Parathyroid adenoma (tissue), 2 donors: Measurements from ENCODE around the gene RNPEPL1.

Source experiments
- H2AFZ ChIP-seq: fragments of 300-600 bp; sonication (generic); one replicate; pipeline ENCODE4 v1.7.0; 2017; ENCODE audit warnings: antibody characterized with exemption, mild to moderate bottlenecking
- H3K27ac ChIP-seq: fragments of 300-600 bp; sonication (generic); one replicate; pipeline ENCODE4 v1.7.0; 2017
- H3K27me3 ChIP-seq: fragments of 300-600 bp; sonication (generic); one replicate; pipeline ENCODE4 v1.7.0; 2017; ENCODE audit warnings: low read length; ENCODE audit not compliant: control insufficient read depth, insufficient read depth
- H3K36me3 ChIP-seq: fragments of 300-600 bp; sonication (generic); one replicate; pipeline ENCODE4 v1.7.0; 2017; ENCODE audit warnings: low read length; ENCODE audit not compliant: control insufficient read depth, insufficient read depth
- H3K4me1 ChIP-seq: fragments of 300-600 bp; sonication (generic); one replicate; pipeline ENCODE4 v1.7.0; 2017; ENCODE audit warnings: control low read depth
- H3K4me2 ChIP-seq: fragments of 300-600 bp; sonication (generic); one replicate; pipeline ENCODE4 v1.7.0; 2017; ENCODE audit warnings: low read length
- H3K4me3 ChIP-seq: fragments of 300-600 bp; sonication (generic); one replicate; pipeline ENCODE4 v1.7.0; 2017; ENCODE audit warnings: low read depth, low read length
- H3K79me2 ChIP-seq: fragments of 300-600 bp; sonication (generic); one replicate; pipeline ENCODE4 v1.7.0; 2017; ENCODE audit warnings: control low read depth
- H3K9ac ChIP-seq: fragments of 300-600 bp; sonication (generic); one replicate; pipeline ENCODE4 v1.7.0; 2017; ENCODE audit warnings: mild to moderate bottlenecking
- H3K9me3 ChIP-seq: fragments of 300-600 bp; sonication (generic); one replicate; pipeline ENCODE4 v1.7.0; 2017; ENCODE audit warnings: low read length; ENCODE audit not compliant: control insufficient read depth
- CTCF ChIP-seq: fragments of 300-600 bp; sonication (generic); IDR thresholded peaks from one replicate; pipeline ENCODE4 v1.7.0; 2017; ENCODE audit warnings: antibody characterized with exemption, mild to moderate bottlenecking
- donor health status: primary hyperparathyroidism.

The RNPEPL1 gene

GRCh38 chr2:240602266-240603050, 34.2 kb downstream of the RNPEPL1 start:
- TF ChIP-seq CTCF = no peak
- Histone ChIP-seq H2AFZ (no peak overlapping the region), H3K79me2 (no peaks in the 10 kb centered on the region), H3K9me3 (no peaks in the 10 kb centered on the region), H3K9ac (no peak overlapping the region), H3K4me3 (no peak overlapping the region), H3K27me3 (no peaks in the 10 kb centered on the region), H3K4me1 (peaks cover 9% of the 10 kb centered on the region), H3K4me2 (no peak overlapping the region), H3K36me3 (no peaks in the 10 kb centered on the region), H3K27ac (no peak overlapping the region)

- no peak for TF ChIP-seq CTCF
- Histone ChIP-seq H3K9me3 (no peaks in the 10 kb centered on the region), H3K27ac (no peak overlapping the region), H3K79me2 (no peaks in the 10 kb centered on the region), H3K4me1 (peaks cover 9% of the 10 kb centered on the region), H3K9ac (no peak overlapping the region), H3K4me3 (no peak overlapping the region), H3K36me3 (no peaks in the 10 kb centered on the region), H3K27me3 (no peaks in the 10 kb centered on the region), H3K4me2 (no peak overlapping the region), H2AFZ (no peak overlapping the region)
Measured at GRCh38 chr2:240603081-240603835, 35.0 kb downstream of the RNPEPL1 start.

- Histone ChIP-seq H3K4me3 (no peak overlapping the region), H2AFZ (peak overlapping the region; percentile 69), H3K27ac (no peak overlapping the region), H3K36me3 (no peaks in the 10 kb centered on the region), H3K4me2 (no peak overlapping the region), H3K27me3 (no peaks in the 10 kb centered on the region), H3K9me3 (no peaks in the 10 kb centered on the region), H3K4me1 (peaks cover 9% of the 10 kb centered on the region), H3K9ac (no peak overlapping the region), H3K79me2 (no peaks in the 10 kb centered on the region)
- no peak for TF ChIP-seq CTCF
Measured at GRCh38 chr2:240603846-240604245, 35.6 kb downstream of the RNPEPL1 start.

- H3K4me3 ChIP-seq = no peak overlapping the region
- no peaks in the 10 kb centered on the region for H3K27me3 ChIP-seq
Measured at GRCh38 chr2:240604291-240604938, 36.1 kb downstream of the RNPEPL1 start.

More at GRCh38 chr2:240604291-240604938, 36.1 kb downstream of the RNPEPL1 start:
- no peaks in the 10 kb centered on the region for H3K9me3 ChIP-seq
- H3K9ac ChIP-seq = no peak overlapping the region
- peak overlapping the region; percentile 51 for H3K4me2 ChIP-seq
- H3K4me1 ChIP-seq = peaks cover 9% of the 10 kb centered on the region
- no peak overlapping the region for H3K27ac ChIP-seq
- no peaks in the 10 kb centered on the region for H3K79me2 ChIP-seq
- no peaks in the 10 kb centered on the region for H3K36me3 ChIP-seq
- peak; percentile 91 for TF ChIP-seq CTCF
- H2AFZ ChIP-seq = peak overlapping the region; percentile 69
